ENCODE measurements around the gene NPHS2. TPM values are rescaled to one million over a fixed set of nuclear protein-coding genes. Genes with fewer than 3 reads are reported as not detected.

Gene NPHS2
- total RNA-seq, 1 experiment from 2014 or later, result not detected

- no peaks in the 10 kb centered on the region for H3K4me1 ChIP-seq (ENCODE audit: control insufficient read depth, insufficient read depth, low read length)
- no peaks in the 10 kb centered on the region for H3K9me3 ChIP-seq (ENCODE audit: control insufficient read depth, insufficient read depth, low read depth, low read length)
- peaks cover 2% of the 10 kb centered on the region; the same call in 1 of the 2 replicates for H3K27me3 ChIP-seq (ENCODE audit: control insufficient read depth, insufficient read depth, low read length)
- no peak overlapping the region for H3K27ac ChIP-seq (ENCODE audit: low read length)
- intact Hi-C loops (cut with micrococcal nuclease; ENCODE audit: unreplicated experiment), result no loop called here
- ChIA-PET POLR2A (no interaction called here), CTCF (no interaction called here)
- H3K4me3 ChIP-seq (ENCODE audit: low read depth in 2 of 2, low read length in 2 of 2), result no peak overlapping the region
- in situ Hi-C loops (cut with HindIII; ENCODE audit: low pct_unique_long_range_greater_than_20kb, low sequenced_read_pairs), result no loop called here
- ATAC-seq (no peak), DNase-seq (ENCODE audit: low read depth, low spot score) (no peak)
- BruUV-seq (replicated peaks), result no TSS peak
- no peaks in the 10 kb centered on the region for H3K36me3 ChIP-seq (ENCODE audit: control insufficient read depth, insufficient read depth, low read length)
- TF ChIP-seq, protein P1, sequence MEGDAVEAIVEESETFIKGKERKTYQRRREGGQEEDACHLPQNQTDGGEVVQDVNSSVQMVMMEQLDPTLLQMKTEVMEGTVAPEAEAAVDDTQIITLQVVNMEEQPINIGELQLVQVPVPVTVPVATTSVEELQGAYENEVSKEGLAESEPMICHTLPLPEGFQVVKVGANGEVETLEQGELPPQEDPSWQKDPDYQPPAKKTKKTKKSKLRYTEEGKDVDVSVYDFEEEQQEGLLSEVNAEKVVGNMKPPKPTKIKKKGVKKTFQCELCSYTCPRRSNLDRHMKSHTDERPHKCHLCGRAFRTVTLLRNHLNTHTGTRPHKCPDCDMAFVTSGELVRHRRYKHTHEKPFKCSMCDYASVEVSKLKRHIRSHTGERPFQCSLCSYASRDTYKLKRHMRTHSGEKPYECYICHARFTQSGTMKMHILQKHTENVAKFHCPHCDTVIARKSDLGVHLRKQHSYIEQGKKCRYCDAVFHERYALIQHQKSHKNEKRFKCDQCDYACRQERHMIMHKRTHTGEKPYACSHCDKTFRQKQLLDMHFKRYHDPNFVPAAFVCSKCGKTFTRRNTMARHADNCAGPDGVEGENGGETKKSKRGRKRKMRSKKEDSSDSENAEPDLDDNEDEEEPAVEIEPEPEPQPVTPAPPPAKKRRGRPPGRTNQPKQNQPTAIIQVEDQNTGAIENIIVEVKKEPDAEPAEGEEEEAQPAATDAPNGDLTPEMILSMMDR (IDR thresholded peaks at IDR 0.05), result no peak
- no peak for TF ChIP-seq TCF7L2 (IDR thresholded peaks at IDR 0.05; ENCODE audit: low read depth, low read length)
- TF ChIP-seq, protein P2, sequence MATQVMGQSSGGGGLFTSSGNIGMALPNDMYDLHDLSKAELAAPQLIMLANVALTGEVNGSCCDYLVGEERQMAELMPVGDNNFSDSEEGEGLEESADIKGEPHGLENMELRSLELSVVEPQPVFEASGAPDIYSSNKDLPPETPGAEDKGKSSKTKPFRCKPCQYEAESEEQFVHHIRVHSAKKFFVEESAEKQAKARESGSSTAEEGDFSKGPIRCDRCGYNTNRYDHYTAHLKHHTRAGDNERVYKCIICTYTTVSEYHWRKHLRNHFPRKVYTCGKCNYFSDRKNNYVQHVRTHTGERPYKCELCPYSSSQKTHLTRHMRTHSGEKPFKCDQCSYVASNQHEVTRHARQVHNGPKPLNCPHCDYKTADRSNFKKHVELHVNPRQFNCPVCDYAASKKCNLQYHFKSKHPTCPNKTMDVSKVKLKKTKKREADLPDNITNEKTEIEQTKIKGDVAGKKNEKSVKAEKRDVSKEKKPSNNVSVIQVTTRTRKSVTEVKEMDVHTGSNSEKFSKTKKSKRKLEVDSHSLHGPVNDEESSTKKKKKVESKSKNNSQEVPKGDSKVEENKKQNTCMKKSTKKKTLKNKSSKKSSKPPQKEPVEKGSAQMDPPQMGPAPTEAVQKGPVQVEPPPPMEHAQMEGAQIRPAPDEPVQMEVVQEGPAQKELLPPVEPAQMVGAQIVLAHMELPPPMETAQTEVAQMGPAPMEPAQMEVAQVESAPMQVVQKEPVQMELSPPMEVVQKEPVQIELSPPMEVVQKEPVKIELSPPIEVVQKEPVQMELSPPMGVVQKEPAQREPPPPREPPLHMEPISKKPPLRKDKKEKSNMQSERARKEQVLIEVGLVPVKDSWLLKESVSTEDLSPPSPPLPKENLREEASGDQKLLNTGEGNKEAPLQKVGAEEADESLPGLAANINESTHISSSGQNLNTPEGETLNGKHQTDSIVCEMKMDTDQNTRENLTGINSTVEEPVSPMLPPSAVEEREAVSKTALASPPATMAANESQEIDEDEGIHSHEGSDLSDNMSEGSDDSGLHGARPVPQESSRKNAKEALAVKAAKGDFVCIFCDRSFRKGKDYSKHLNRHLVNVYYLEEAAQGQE (IDR thresholded peaks at IDR 0.05; ENCODE audit: insufficient read depth in 1 of 2, low read depth in 2 of 2, low read length in 1 of 2), result no peak
- no peak for TF ChIP-seq POLR2AphosphoS5 (IDR thresholded peaks at IDR 0.05; ENCODE audit: low read depth, low read length)
- TF ChIP-seq SIN3A (IDR thresholded peaks at IDR 0.05; ENCODE audit: borderline replicate concordance, insufficient read depth, low read depth, low read length), result no peak
These were observed 66.4 kb downstream of the NPHS2 start for GRCh38 chr1:179509384-179509783.

DNA sequence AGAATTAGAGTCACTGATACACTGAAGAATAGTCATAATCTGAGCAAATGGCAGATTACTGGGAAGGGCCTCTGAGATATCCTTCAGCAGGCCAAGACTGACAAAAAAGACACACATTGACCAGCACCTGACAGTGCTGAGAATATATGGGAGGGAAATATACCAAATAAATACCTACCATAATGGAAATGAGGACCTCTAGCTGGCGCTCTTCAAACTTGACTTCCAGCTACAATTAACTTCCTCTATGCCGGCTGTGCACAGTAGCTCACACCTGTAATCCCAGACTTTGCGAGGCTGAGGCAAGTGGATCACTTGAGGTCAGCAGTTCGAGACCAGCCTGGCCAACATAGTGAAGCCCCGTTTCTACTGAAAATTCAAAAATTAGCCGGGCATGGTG, 69.5 kb downstream of the NPHS2 start:
- Histone ChIP-seq H3K4me1 (ENCODE audit: control insufficient read depth, insufficient read depth, low read length) (no peaks in the 10 kb centered on the region), H3K36me3 (ENCODE audit: control insufficient read depth, insufficient read depth, low read length) (no peaks in the 10 kb centered on the region), H3K9me3 (ENCODE audit: control insufficient read depth, insufficient read depth, low read depth, low read length) (no peaks in the 10 kb centered on the region), H3K27me3 (ENCODE audit: control insufficient read depth, insufficient read depth, low read length) (peaks cover 2% of the 10 kb centered on the region; the same call in 1 of the 2 replicates), H3K4me3 (ENCODE audit: low read depth in 2 of 2, low read length in 2 of 2) (no peak overlapping the region), H3K27ac (ENCODE audit: low read length) (no peak overlapping the region)
- CTCF ChIA-PET, result no interaction called here
- TF ChIP-seq SIN3A (IDR thresholded peaks at IDR 0.05; ENCODE audit: borderline replicate concordance, insufficient read depth, low read depth, low read length) (no peak), POLR2AphosphoS5 (IDR thresholded peaks at IDR 0.05; ENCODE audit: low read depth, low read length) (no peak), TCF7L2 (IDR thresholded peaks at IDR 0.05; ENCODE audit: low read depth, low read length) (no peak)
- TF ChIP-seq, protein P2 (IDR thresholded peaks at IDR 0.05; ENCODE audit: insufficient read depth in 1 of 2, low read depth in 2 of 2, low read length in 1 of 2), result no peak
- TF ChIP-seq, protein P1 (IDR thresholded peaks at IDR 0.05), result no peak
- no TSS peak for BruUV-seq (replicated peaks)
- POLR2A ChIA-PET, result interaction anchor here (0.6 kb wide), 1 partner anchor 10 kb away, joined by 3 read pairs; no protein-coding TSS in a partner anchor
- intact Hi-C loops (cut with micrococcal nuclease; ENCODE audit: unreplicated experiment) (no loop called here), in situ Hi-C loops (cut with HindIII; ENCODE audit: low pct_unique_long_range_greater_than_20kb, low sequenced_read_pairs) (no loop called here)
- DNase-seq (ENCODE audit: low read depth, low spot score), result no peak
- no peak for ATAC-seq
